ENCODE results near the gene ANKRD29. TPM values are rescaled to one million over a fixed set of nuclear protein-coding genes. Genes with fewer than 3 reads are reported as not detected.

Gene ANKRD29
- total and polyA plus RNA-seq, 2 donors (not counting 3 experiments of a cell fraction or from before 2014, with no cell fraction given) = 0.03 to 2.6 TPM

DNA sequence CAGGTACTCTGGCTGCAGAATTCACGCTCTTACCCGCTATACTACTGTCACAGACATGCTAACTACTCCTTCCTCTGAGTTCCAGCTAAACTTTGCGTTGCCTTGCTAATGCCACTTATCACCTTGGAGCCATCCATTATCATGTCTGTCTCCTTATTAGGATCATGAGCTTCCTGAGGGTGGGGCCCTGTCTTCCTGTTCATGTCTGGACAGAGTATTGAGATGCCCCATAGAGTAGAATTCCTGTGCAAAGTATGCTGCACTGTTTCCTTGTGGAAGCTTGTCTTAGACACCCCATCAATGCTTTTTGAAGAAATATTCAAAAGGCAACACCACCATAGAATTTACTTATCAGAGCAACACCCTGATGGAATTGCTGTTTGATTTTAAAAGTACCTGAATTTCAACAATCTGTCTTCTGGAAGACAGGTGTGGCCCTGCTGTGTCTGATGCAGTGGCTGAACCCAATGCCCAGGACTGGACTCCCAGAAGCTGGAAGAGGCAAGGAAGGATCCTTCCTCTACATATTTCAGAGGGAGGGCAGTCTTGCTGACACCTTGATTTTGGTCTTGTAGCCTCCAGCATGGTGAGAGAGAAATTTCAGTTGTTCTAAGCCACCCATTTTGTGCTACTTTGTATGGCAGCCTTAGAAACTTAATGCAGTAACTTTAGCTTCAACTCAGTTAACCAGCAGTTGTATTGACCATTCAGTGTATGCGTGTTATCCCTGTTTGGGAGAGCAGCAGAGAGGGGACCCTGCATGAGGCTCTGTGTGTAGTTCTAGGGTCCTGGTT, 32.1 kb upstream of the ANKRD29 start:
- no peak for FAIRE-seq
- dilution Hi-C loops (cut with MboI; ENCODE audit: extremely low pct_ligation_motif_present, low sequenced_read_pairs) = no loop called here
- H3K4me2 ChIP-seq (ENCODE audit: insufficient read depth, low read length) = peak overlapping the region; percentile 20
- no peaks in the 10 kb centered on the region for H3K36me3 ChIP-seq (ENCODE audit: control insufficient read depth in 2 of 2, extremely low read depth in 1 of 2, insufficient read depth in 2 of 2, low read length in 2 of 2)
- intact Hi-C loops (cut with micrococcal nuclease) = no loop called here
- BruUV-seq (replicated peaks) = no TSS peak
- no peaks in the 10 kb centered on the region for H3K27me3 ChIP-seq (ENCODE audit: control insufficient read depth in 2 of 2, insufficient read depth in 2 of 2, low read length in 2 of 2)
- H3K9me1 ChIP-seq (replicated peaks; ENCODE audit: control insufficient read depth, extremely low read depth, insufficient read depth, low read length) = no peaks in the 10 kb centered on the region
- ChIA-PET CTCF (interaction anchor here (1.0 to 2.7 kb wide), 11 partner anchors 8 to 224 kb away, joined by 3 to 18 read pairs (median 4); no protein-coding TSS in a partner anchor), POLR2A (interaction anchor here (0.6 kb wide), 1 partner anchor 444 kb away, joined by 7 read pairs; the partner anchor contains the start of gene CABYR)
- H3K9ac ChIP-seq (replicated peaks; ENCODE audit: extremely low read depth, insufficient read depth, low read length) = no peak overlapping the region
- peak overlapping the region; percentile 35 for H3K27ac ChIP-seq (ENCODE audit: insufficient read depth, low read depth, low read length)
- H2AFZ ChIP-seq (ENCODE audit: low read depth, low read length) = peak overlapping the region; percentile 41
- H3K79me2 ChIP-seq (ENCODE audit: control insufficient read depth, insufficient read depth, low read length) = no peaks in the 10 kb centered on the region
- H4K20me1 ChIP-seq (replicated peaks; ENCODE audit: control insufficient read depth, extremely low read depth, insufficient read depth, low read length) = no peaks in the 10 kb centered on the region
- no peak for DNase-seq (ENCODE audit: low read depth, low spot score)
- TF ChIP-seq, protein P1, sequence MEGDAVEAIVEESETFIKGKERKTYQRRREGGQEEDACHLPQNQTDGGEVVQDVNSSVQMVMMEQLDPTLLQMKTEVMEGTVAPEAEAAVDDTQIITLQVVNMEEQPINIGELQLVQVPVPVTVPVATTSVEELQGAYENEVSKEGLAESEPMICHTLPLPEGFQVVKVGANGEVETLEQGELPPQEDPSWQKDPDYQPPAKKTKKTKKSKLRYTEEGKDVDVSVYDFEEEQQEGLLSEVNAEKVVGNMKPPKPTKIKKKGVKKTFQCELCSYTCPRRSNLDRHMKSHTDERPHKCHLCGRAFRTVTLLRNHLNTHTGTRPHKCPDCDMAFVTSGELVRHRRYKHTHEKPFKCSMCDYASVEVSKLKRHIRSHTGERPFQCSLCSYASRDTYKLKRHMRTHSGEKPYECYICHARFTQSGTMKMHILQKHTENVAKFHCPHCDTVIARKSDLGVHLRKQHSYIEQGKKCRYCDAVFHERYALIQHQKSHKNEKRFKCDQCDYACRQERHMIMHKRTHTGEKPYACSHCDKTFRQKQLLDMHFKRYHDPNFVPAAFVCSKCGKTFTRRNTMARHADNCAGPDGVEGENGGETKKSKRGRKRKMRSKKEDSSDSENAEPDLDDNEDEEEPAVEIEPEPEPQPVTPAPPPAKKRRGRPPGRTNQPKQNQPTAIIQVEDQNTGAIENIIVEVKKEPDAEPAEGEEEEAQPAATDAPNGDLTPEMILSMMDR (IDR thresholded peaks at IDR 0.05; ENCODE audit: extremely low read depth in 1 of 2, insufficient read depth in 1 of 2, low read depth in 1 of 2, low read length in 2 of 2) = no peak
- TF ChIP-seq MYC (IDR thresholded peaks at IDR 0.05; ENCODE audit: low read depth, low read length) (no peak), POLR2AphosphoS5 (IDR thresholded peaks at IDR 0.05; ENCODE audit: insufficient read depth, low read depth, low read length) (no peak), FOS (IDR thresholded peaks at IDR 0.05; ENCODE audit: borderline replicate concordance, insufficient read depth, low read length) (no peak)
- TF ChIP-seq, protein P2, sequence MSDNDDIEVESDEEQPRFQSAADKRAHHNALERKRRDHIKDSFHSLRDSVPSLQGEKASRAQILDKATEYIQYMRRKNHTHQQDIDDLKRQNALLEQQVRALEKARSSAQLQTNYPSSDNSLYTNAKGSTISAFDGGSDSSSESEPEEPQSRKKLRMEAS (IDR thresholded peaks at IDR 0.05; ENCODE audit: insufficient read depth, insufficient read length) = no peak
- H3K4me1 ChIP-seq (ENCODE audit: control insufficient read depth, extremely low read depth, insufficient read depth, low read length) = peaks cover 16% of the 10 kb centered on the region
- H3K9me3 ChIP-seq (replicated peaks; ENCODE audit: control insufficient read depth, insufficient read depth, low read length) = no peaks in the 10 kb centered on the region
- H3K4me3 ChIP-seq (replicated peaks in 1 of 3; ENCODE audit: insufficient read depth in 1 of 3, low read depth in 1 of 3, low read length in 3 of 3) = no peak overlapping the region
